Neural progenitor cell (in vitro differentiated cells): ENCODE measurements around the gene ADGRF1.

ENCODE experiments used
- EZH2 ChIP-seq: fragments of 200-600 bp; sonication (generic); IDR thresholded peaks from 2 replicates; pipeline ENCODE4 v1.6.1; 2017; ENCODE audit warnings: antibody characterized with exemption, mild to moderate bottlenecking, moderate library complexity
- EZH2phosphoT487 ChIP-seq: fragments of 200-600 bp; sonication (generic); IDR thresholded peaks from 2 replicates; pipeline ENCODE4 v1.6.1; 2017; ENCODE audit warnings: antibody characterized with exemption
- TF ChIP-seq, protein P1 (sequence below): fragments of 200-600 bp; sonication (generic); IDR thresholded peaks from 2 replicates; pipeline ENCODE4 v1.5.1; 2017; ENCODE audit warnings: antibody characterized with exemption, mild to moderate bottlenecking

DNA sequence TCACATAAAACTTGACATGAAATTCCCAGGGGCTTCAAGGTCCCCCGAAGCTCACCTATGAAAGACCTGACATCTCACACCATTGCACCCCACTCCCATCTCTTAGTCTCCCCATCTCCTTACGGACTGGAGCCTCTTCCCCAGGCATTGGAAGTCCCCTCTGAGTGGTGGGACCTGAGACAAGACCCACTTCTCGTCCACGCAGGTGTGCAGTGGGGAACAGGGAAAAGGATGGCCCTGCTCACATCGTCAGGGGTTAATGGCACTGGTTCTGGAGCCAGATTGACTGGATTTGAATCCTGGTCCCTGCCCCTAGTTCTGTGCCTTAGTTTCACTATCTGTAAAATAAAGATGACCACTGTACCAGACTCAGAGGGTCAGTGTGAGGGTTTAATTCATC is 15.5 kb downstream of the ADGRF1 start:
- TF ChIP-seq EZH2 (no peak), EZH2phosphoT487 (no peak)
- TF ChIP-seq, protein P1, sequence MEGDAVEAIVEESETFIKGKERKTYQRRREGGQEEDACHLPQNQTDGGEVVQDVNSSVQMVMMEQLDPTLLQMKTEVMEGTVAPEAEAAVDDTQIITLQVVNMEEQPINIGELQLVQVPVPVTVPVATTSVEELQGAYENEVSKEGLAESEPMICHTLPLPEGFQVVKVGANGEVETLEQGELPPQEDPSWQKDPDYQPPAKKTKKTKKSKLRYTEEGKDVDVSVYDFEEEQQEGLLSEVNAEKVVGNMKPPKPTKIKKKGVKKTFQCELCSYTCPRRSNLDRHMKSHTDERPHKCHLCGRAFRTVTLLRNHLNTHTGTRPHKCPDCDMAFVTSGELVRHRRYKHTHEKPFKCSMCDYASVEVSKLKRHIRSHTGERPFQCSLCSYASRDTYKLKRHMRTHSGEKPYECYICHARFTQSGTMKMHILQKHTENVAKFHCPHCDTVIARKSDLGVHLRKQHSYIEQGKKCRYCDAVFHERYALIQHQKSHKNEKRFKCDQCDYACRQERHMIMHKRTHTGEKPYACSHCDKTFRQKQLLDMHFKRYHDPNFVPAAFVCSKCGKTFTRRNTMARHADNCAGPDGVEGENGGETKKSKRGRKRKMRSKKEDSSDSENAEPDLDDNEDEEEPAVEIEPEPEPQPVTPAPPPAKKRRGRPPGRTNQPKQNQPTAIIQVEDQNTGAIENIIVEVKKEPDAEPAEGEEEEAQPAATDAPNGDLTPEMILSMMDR: no peak
